Measurements from ENCODE around the gene NAA40. TPM values are rescaled to one million over a fixed set of nuclear protein-coding genes. Genes with fewer than 3 reads are reported as not detected.

Gene NAA40
- total and polyA plus RNA-seq, 5 donors from 2014 or later = 7.4 to 18.7 (median 7.5) TPM

DNA sequence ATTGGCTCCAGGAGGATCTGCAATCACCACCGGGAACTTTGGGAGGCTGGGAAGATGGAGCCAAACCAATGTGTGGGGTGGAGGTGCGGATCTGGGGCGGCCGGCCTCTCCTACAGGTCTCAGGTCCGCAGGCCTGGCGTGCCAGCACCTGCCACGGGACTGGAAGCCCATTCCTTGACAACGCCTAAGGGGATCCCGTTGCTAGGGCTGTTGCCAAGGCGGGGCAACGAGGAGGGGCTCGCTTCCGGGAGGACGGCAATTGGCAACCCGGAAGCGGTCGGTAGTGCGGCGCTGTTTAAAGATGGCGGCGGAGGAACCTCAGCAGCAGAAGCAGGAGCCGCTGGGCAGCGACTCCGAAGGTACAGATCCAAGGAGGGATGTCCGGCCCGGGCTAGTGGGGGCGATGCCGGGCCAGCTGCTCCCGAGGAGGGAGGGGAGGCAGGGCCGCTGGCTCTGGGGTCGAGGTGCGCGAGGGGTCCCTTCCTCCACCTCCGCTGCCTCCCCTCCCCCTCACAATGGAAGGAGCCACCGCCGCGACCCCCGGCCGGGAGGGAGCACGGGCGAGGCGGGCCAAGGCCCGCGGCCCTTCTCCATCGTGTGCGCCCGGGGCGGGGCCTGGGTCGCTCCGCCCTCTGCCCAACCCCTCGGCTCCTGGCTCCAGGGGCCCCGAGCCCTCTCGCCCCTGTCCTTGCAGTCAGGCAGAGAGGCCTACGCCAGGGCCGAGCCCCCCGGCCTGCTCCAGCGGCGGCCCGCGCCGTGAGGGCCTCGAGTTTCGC is 47.5 kb downstream of the NAA40 start, which contains the start of gene OTUB1:
Gene OTUB1, plus strand, starts transcription at position 283 of the 776 bp plus-strand sequence. Its CDS starts 19 bp downstream, at position 302.
- H3K4me1 Mint-ChIP-seq = peaks cover 5 to 39% (median 25%) of the 10 kb centered on the region in 4 donors
- no peaks in the 10 kb centered on the region for H3K9me3 Mint-ChIP-seq
- DNase-seq (peak; percentile 84 to 93 (median 88)), ATAC-seq (ENCODE audit: low read depth in 2 of 2) (peak; percentile 89 to 92)
- no peaks in the 10 kb centered on the region for H3K9me3 ChIP-seq (ENCODE audit: control insufficient read depth in 2 of 2, low read length in 2 of 2)
- peak within 1 kb of the TSS; percentile 79 for H3K4me3 ChIP-seq (ENCODE audit: low read depth, low read length)
- H3K27me3 Mint-ChIP-seq = peaks cover 4% of the 10 kb centered on the region
- peak within 1 kb of the TSS; percentile 93 for H3K27ac ChIP-seq (ENCODE audit: insufficient read depth, low read length, poor library complexity, severe bottlenecking)
- H3K4me3 Mint-ChIP-seq = peak within 1 kb of the TSS; percentile 98 to 99 (median 98)
- H3K4me1 ChIP-seq (ENCODE audit: control insufficient read depth, insufficient read depth, low read length, poor library complexity, severe bottlenecking) = peaks cover 31% of the 10 kb centered on the region
- peaks cover 26% of the 10 kb centered on the region for H3K36me3 ChIP-seq (ENCODE audit: control insufficient read depth, insufficient read depth, low read length)
- H3K36me3 Mint-ChIP-seq = no peaks in the 10 kb centered on the region
- H3K27ac Mint-ChIP-seq = peak within 1 kb of the TSS; percentile 97 to 99 (median 99)
- H3K27me3 ChIP-seq (ENCODE audit: control insufficient read depth, insufficient read depth, low read length) = no peaks in the 10 kb centered on the region

DNA sequence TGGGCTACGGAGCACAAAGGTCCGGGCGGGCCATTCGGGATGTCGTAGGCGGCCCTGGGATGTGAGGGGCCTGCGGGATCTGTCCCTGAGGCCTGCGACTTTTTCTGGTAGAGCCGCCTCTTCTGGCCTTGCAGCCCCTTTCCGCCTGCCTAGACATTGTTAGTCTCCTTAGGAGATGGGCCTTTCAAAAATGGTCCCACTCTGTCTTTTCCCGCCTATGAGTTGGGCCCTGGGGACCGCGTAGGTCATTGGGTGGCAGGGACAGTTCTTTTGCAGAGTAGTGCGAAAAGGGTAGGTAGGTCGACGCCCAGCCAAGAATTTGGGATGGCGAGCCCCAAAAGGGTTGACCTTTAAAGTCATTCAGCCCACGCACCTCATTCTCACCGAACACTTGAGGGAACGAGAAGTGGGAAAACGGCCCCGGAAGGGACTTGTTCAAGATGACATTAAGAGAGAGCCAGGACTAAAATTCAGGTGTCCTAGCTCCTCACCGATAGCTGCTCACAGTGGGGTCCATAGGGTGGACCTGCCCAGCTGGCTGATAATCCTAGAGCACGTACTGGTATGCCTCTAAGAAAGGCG is 48.2 kb downstream of the NAA40 start:
- Mint-ChIP-seq H3K27ac (peak overlapping the region in 1 of 3 donors; percentile 42), H3K9me3 (no peaks in the 10 kb centered on the region), H3K36me3 (peaks cover 7% of the 10 kb centered on the region), H3K27me3 (peaks cover 4% of the 10 kb centered on the region), H3K4me1 (peaks cover 5 to 44% (median 29%) of the 10 kb centered on the region in 4 donors), H3K4me3 (peak overlapping the region; percentile 74 to 89 (median 80))
- DNase-seq = no peak
- Histone ChIP-seq H3K36me3 (ENCODE audit: control insufficient read depth, insufficient read depth, low read length) (peaks cover 29% of the 10 kb centered on the region), H3K4me1 (ENCODE audit: control insufficient read depth, insufficient read depth, low read length, poor library complexity, severe bottlenecking) (peaks cover 31% of the 10 kb centered on the region), H3K27me3 (ENCODE audit: control insufficient read depth, insufficient read depth, low read length) (no peaks in the 10 kb centered on the region), H3K4me3 (ENCODE audit: low read depth, low read length) (peak overlapping the region; percentile 44), H3K27ac (ENCODE audit: insufficient read depth, low read length, poor library complexity, severe bottlenecking) (peak overlapping the region; percentile 93), H3K9me3 (ENCODE audit: control insufficient read depth in 2 of 2, low read length in 2 of 2) (no peaks in the 10 kb centered on the region)
- ATAC-seq (ENCODE audit: low read depth in 2 of 2) = no peak

DNA sequence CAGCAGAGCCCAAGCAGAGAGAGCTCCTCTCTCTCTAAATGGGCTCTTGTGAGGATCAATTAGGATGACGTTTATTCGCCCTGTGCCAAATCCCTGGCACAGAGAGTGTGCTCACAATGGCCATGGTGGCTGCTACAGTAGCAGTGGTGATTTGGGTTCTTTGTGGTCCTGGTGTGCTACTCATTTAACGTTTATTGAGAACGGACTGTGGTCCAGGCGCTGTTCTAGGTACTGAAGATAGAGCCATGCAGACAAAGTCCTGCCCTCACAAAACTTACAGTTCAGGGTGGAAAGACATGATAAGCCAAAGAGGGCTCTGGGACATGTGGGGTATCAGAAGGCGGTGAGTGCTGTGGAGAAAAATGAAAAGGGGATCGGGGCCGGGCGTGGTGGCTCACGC is 52.8 kb downstream of the NAA40 start:
- no peak for DNase-seq
- Histone ChIP-seq H3K4me3 (ENCODE audit: low read depth, low read length) (no peak overlapping the region), H3K4me1 (ENCODE audit: control insufficient read depth, insufficient read depth, low read length, poor library complexity, severe bottlenecking) (peaks cover 21% of the 10 kb centered on the region), H3K27ac (ENCODE audit: insufficient read depth, low read length, poor library complexity, severe bottlenecking) (no peak overlapping the region), H3K36me3 (ENCODE audit: control insufficient read depth, insufficient read depth, low read length) (peaks cover 51% of the 10 kb centered on the region), H3K9me3 (ENCODE audit: control insufficient read depth in 2 of 2, low read length in 2 of 2) (no peaks in the 10 kb centered on the region), H3K27me3 (ENCODE audit: control insufficient read depth, insufficient read depth, low read length) (no peaks in the 10 kb centered on the region)
- Mint-ChIP-seq H3K36me3 (peaks cover 15% of the 10 kb centered on the region), H3K4me1 (peaks cover 0 to 44% (median 26%) of the 10 kb centered on the region in 4 donors), H3K27me3 (peaks cover 4% of the 10 kb centered on the region), H3K4me3 (peak overlapping the region in 2 of 4 donors; percentile 10 to 71), H3K27ac (no peak overlapping the region), H3K9me3 (no peaks in the 10 kb centered on the region)
- ATAC-seq (ENCODE audit: low read depth in 2 of 2) = no peak

DNA sequence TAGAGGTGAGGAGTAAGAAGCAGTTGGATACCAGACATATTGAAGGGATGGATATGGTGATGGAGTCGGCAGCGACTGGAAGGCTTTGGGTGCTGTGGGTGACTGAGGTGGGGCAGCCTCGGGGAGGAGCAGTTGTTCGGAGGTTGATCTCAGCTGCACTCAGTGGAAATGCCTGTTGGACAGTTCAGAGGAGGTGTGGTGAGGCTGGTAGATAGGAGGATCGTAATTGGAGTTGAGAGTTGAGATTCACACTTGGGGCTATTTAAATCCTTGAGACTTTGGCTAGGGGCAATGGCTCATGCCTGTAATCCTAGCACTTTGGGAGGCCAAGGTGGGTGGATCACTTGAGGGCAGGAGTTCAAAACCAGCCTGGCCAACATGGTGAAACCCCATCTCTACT is 54.3 kb downstream of the NAA40 start:
- no peak overlapping the region for H3K4me3 ChIP-seq (ENCODE audit: low read depth, low read length)
- H3K27ac ChIP-seq (ENCODE audit: insufficient read depth, low read length, poor library complexity, severe bottlenecking) = no peak overlapping the region
- Mint-ChIP-seq H3K4me1 (peaks cover 0 to 36% (median 22%) of the 10 kb centered on the region in 4 donors), H3K9me3 (no peaks in the 10 kb centered on the region), H3K27me3 (peaks cover 4% of the 10 kb centered on the region), H3K4me3 (no peak overlapping the region), H3K27ac (peak overlapping the region in 1 of 3 donors; percentile 56), H3K36me3 (peaks cover 22% of the 10 kb centered on the region)
- peaks cover 6% of the 10 kb centered on the region for H3K4me1 ChIP-seq (ENCODE audit: control insufficient read depth, insufficient read depth, low read length, poor library complexity, severe bottlenecking)
- DNase-seq (no peak), ATAC-seq (ENCODE audit: low read depth in 2 of 2) (no peak)
- no peaks in the 10 kb centered on the region for H3K27me3 ChIP-seq (ENCODE audit: control insufficient read depth, insufficient read depth, low read length)
- H3K36me3 ChIP-seq (ENCODE audit: control insufficient read depth, insufficient read depth, low read length) = peaks cover 57% of the 10 kb centered on the region
- no peaks in the 10 kb centered on the region for H3K9me3 ChIP-seq (ENCODE audit: control insufficient read depth in 2 of 2, low read length in 2 of 2)

DNA sequence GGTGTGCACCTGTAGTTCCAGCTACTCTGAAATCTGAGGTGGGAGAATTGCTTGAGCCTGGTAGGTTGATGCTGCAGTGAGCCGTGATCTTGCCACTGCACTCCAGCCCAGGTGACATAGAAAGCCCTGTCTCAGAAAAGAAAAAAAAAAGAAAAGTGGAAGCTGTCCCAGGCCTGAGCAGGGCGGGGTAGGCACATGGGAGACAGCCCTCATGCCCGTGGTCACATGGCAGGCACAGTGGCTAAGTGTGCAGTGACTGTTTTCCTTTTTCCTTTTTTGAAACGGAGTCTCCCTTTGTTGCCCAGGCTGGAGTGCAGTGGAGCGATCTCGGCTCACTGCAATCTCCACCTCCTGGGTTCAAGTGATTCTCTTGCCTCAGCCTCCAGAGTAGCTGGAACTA is 55.2 kb downstream of the NAA40 start:
- peaks cover under 1% of the 10 kb centered on the region for H3K4me1 ChIP-seq (ENCODE audit: control insufficient read depth, insufficient read depth, low read length, poor library complexity, severe bottlenecking)
- no peak for ATAC-seq (ENCODE audit: low read depth in 2 of 2)
- peaks cover 22% of the 10 kb centered on the region for H3K36me3 Mint-ChIP-seq
- peaks cover 0 to 33% (median 16%) of the 10 kb centered on the region in 4 donors for H3K4me1 Mint-ChIP-seq
- H3K4me3 Mint-ChIP-seq = no peak overlapping the region
- no peaks in the 10 kb centered on the region for H3K9me3 ChIP-seq (ENCODE audit: control insufficient read depth in 2 of 2, low read length in 2 of 2)
- H3K27ac Mint-ChIP-seq = no peak overlapping the region
- no peaks in the 10 kb centered on the region for H3K27me3 ChIP-seq (ENCODE audit: control insufficient read depth, insufficient read depth, low read length)
- H3K9me3 Mint-ChIP-seq = no peaks in the 10 kb centered on the region
- H3K27ac ChIP-seq (ENCODE audit: insufficient read depth, low read length, poor library complexity, severe bottlenecking) = no peak overlapping the region
- DNase-seq = no peak
- H3K27me3 Mint-ChIP-seq = peaks cover 4% of the 10 kb centered on the region
- H3K36me3 ChIP-seq (ENCODE audit: control insufficient read depth, insufficient read depth, low read length) = peaks cover 52% of the 10 kb centered on the region
- no peak overlapping the region for H3K4me3 ChIP-seq (ENCODE audit: low read depth, low read length)

DNA sequence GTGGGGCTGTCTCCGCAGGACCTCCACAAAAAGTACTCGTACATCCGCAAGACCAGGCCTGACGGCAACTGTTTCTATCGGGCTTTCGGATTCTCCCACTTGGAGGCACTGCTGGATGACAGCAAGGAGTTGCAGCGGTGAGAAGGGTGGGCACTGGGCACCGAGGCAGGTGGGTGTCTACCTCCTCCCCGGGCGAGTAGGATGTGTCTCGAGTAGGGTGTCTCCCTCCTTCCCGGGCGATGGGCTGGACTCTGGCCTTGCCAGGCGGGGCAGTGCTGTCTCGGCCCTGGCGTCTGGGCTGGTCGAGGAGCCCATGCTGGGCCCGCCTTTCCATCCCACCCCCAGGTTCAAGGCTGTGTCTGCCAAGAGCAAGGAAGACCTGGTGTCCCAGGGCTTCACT is 57.7 kb downstream of the NAA40 start:
- Mint-ChIP-seq H3K27me3 (peaks cover 4% of the 10 kb centered on the region), H3K27ac (no peak overlapping the region), H3K4me1 (peaks cover 0 to 29% (median 12%) of the 10 kb centered on the region in 4 donors), H3K36me3 (peaks cover 21% of the 10 kb centered on the region), H3K4me3 (no peak overlapping the region), H3K9me3 (no peaks in the 10 kb centered on the region)
- H3K9me3 ChIP-seq (ENCODE audit: control insufficient read depth in 2 of 2, low read length in 2 of 2) = no peaks in the 10 kb centered on the region
- no peak overlapping the region for H3K4me3 ChIP-seq (ENCODE audit: low read depth, low read length)
- peaks cover 34% of the 10 kb centered on the region for H3K36me3 ChIP-seq (ENCODE audit: control insufficient read depth, insufficient read depth, low read length)
- DNase-seq (no peak), ATAC-seq (ENCODE audit: low read depth in 2 of 2) (no peak)
- H3K27ac ChIP-seq (ENCODE audit: insufficient read depth, low read length, poor library complexity, severe bottlenecking) = no peak overlapping the region
- no peaks in the 10 kb centered on the region for H3K27me3 ChIP-seq (ENCODE audit: control insufficient read depth, insufficient read depth, low read length)
- peaks cover 21% of the 10 kb centered on the region for H3K4me1 ChIP-seq (ENCODE audit: control insufficient read depth, insufficient read depth, low read length, poor library complexity, severe bottlenecking)

DNA sequence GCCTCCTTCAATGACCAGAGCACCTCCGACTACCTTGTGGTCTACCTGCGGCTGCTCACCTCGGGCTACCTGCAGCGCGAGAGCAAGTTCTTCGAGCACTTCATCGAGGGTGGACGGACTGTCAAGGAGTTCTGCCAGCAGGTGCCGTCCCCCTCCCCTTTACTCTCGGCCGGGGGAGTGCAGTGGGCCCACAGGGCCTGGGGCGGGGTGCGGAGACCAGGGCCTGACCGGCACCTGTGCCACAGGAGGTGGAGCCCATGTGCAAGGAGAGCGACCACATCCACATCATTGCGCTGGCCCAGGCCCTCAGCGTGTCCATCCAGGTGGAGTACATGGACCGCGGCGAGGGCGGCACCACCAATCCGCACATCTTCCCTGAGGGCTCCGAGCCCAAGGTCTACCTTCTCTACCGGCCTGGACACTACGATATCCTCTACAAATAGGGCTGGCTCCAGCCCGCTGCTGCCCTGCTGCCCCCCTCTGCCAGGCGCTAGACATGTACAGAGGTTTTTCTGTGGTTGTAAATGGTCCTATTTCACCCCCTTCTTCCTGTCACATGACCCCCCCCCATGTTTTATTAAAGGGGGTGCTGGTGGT is 58.4 kb downstream of the NAA40 start:
- no peak for ATAC-seq (ENCODE audit: low read depth in 2 of 2)
- H3K9me3 Mint-ChIP-seq = no peaks in the 10 kb centered on the region
- no peak for DNase-seq
- Histone ChIP-seq H3K4me1 (ENCODE audit: control insufficient read depth, insufficient read depth, low read length, poor library complexity, severe bottlenecking) (peaks cover 21% of the 10 kb centered on the region), H3K36me3 (ENCODE audit: control insufficient read depth, insufficient read depth, low read length) (peaks cover 33% of the 10 kb centered on the region), H3K9me3 (ENCODE audit: control insufficient read depth in 2 of 2, low read length in 2 of 2) (no peaks in the 10 kb centered on the region), H3K27me3 (ENCODE audit: control insufficient read depth, insufficient read depth, low read length) (no peaks in the 10 kb centered on the region), H3K4me3 (ENCODE audit: low read depth, low read length) (no peak overlapping the region), H3K27ac (ENCODE audit: insufficient read depth, low read length, poor library complexity, severe bottlenecking) (no peak overlapping the region)
- H3K4me1 Mint-ChIP-seq = peaks cover 0 to 22% (median 9%) of the 10 kb centered on the region in 4 donors
- no peak overlapping the region for H3K4me3 Mint-ChIP-seq
- H3K36me3 Mint-ChIP-seq = peaks cover 15% of the 10 kb centered on the region
- H3K27ac Mint-ChIP-seq = no peak overlapping the region
- H3K27me3 Mint-ChIP-seq = peaks cover 7% of the 10 kb centered on the region

Measured in CD4-positive, CD25-positive, alpha-beta regulatory T cell (primary cell).